DMS114 treated with DMSO at 0.1 percent for 48 hours (cell line): ENCODE results near the gene DMBT1.
A peak's percentile ranks its signal among the peaks of the same experiment; 100 is the strongest.

Experiments used
- DNase-seq: peaks from one replicate; lab custom pipeline; 2025; ENCODE audit not compliant: unreplicated experiment; lab: John Stamatoyannopoulos, UW

Gene DMBT1

DNA sequence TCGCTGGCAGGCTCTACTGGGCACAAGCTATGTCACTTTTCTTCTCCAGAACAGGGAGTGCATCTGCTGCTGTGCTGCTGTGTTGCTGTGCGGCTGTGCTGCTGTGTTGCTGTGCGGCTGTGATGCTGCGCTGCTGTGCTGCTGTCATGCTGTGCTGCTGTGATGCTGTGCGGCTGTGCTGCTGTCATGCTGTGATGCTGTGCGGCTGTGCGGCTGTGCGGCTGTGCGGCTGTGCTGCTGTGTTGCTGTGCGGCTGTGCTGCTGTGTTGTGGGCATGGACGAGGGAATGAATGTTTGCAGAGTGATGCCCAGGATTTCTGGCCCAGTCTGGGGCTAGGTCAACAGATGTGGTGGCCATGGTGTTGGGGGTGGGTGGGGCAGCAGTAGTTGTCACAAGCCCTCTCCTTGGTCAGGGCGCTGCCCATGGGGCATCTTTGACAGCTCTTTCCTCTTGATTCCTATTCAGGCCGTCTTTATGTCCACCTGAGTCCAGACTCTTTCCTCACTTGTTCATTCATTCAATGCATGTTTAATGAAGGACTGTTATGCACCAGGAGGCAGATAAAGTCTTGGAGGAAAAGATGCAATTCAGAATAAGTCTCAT is 83.5 kb downstream of the DMBT1 start:
- no peak for DNase-seq

DNA sequence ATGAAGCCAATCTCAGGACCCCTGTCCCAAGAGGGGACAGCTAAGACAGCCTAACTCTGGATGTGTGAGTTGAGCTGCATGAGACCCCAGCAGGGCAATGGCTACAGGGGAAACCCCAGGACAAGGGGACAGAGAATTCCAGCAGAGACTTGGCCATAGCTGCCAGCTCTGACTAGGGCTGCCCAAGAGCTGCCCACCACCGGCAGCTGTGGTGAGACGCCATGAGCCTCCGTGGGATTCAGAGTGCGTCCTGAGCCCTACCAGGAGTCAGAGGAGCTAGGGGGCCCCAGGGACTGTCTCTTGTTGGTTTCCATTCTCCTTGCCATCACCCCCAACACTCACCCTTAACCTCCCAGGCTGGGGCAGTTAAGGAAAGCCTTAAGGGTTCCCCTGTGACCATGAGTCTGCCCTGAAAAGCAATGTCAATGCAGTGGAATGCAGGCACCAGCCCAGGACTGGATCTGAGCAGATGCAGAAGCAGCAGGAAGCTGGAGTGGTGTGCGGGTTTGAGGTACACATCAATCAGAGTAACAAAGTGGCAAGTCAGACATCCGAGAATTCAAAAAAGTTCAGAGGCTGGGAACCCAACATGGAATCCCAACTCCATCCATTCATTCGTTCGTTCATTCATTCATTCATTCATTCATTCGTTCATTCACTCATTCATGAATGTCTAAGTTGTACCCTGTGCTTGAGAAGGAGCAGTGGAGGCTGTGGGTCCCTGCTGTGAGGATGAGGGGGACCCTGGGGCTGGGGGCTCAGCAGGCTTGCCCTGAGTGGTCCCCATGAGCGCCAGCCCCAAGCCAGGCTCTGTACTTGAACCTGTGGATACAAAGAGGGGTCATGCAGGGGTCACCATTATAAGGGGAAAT is 86.2 kb downstream of the DMBT1 start:
- DNase-seq: no peak

DNA sequence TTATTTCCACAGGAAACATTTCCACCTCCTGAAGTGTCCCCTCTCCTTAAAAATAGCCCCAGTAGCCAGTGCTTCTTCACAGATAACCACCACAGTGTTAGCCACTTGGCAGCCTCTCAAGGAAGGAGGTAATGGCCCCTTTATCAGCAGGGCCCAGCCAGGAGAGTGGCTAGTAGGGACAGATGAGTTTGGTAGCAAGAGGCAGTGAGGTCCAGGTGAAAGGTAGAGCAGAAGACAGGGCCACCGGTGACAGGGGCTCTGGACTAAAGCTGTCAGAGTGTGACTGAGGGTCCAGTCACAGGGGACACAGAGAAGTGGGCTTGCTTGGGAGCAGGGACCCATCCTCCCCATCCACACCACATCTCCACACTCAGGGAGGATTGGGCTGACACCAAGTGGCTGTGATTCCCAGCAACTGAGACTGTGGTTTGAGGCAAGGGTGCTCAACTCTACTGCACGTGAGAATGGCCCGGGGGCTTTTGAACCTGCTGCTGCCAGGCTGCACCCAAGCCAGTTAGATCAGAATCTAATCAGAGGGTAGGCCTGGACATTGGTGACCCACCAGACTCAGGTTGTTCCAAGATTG is 86.9 kb downstream of the DMBT1 start:
- no peak for DNase-seq

- peak; percentile 47 for DNase-seq
These were observed 88.3 kb downstream of the DMBT1 start for GRCh38 chr10:122648599-122649428.

DNA sequence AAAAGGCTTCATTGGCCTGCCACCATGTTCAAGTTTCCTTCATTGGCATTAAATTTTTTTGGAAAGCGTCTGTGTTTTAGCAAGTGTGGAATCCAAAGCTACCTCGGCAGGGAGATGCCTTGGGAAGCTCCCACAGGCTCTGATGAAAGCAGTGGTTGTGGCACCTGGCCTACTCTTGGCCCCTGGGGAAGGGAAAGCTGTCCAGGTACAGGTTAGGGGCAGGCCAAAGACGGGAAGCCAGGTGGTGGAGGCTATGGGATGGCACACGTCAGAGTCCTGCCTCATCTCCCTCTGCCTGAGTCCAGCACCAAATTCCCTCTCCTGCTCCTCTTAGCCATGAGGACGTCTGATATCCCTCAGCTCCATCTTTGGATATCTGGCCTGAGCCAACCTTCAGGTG is 89.3 kb downstream of the DMBT1 start:
- no peak for DNase-seq

GRCh38 chr10:122650331-122650730 is 89.8 kb downstream of the DMBT1 start:
- no peak for DNase-seq

GRCh38 chr10:122655524-122656307 is 95.2 kb downstream of the DMBT1 start:
- DNase-seq: no peak

DNA sequence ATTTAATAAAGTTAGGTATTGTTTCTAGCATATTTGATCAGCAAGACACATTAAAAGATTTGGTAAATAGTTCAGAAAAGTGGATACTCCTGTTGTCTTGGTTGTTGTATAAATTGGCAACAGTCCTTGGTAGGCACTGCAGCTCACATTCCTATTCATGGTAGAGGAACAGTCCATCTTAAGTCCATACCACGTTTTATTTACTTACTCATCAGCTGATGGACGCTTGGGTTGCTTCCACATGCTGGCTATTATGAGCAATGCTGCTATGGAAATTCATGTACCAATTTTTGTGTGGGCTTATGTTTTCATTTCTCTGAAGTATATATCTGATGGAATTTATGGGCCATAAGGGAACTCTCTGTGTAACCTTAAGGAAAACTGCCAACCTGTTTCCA is 95.8 kb downstream of the DMBT1 start:
- DNase-seq: no peak

GRCh38 chr10:122656741-122657140 is 96.2 kb downstream of the DMBT1 start:
- DNase-seq: no peak

DNA sequence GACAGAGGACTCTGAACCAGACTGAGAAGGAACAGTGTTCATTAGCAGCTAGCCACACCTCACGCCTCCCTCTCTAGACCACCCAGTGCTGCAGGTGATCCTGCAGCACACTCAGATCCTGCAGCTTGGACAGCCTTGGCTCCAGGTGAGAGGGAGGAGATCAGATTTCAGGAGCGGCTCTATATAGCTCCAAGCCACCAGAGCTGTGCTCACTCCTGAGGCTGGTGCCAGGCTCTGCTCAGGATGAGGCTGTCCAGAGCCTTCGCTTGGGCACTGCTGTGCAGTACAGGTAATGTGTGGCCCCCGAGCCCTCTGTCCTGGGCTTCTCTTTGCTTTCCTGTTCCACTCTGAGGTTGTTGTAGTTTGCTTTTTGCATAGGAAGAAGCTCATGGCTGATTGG is 96.7 kb downstream of the DMBT1 start:
- no peak for DNase-seq

- DNase-seq: no peak
These were observed 97.2 kb downstream of the DMBT1 start for GRCh38 chr10:122657729-122658128.

DNA sequence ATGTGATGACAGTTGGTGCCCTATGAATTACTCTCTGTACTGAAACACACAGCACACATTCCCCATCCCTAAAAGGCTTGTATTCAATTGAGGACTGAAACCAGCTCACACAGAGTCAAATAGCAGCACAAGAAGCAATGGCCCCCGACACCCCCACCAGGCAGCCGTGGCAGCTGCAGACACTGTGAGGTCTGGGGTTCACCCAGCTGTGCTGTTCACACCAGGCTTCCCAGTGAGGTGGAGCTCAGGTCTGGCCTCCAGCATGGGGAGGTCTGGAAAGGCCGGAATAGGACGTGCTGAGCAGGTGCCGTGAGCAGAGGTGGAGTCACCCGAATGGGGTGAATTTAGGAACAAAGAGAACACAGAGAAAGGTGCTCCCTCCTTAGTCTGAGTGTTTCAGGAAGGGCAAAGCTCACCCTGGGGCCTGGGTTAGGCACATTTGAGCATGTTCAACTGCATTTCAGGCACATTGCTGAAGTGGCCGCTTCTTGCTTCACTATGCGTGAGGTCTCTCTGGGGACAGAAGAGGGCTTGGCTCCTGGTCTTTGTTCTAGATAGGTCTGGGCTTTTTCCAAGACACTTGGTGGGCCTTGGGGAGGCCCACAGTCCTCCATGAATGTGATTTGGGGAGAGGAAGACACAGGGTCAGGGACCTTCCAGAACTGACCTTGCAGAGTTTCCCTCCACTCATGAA is 97.9 kb downstream of the DMBT1 start:
- DNase-seq: no peak

GRCh38 chr10:122659126-122659525 is 98.6 kb downstream of the DMBT1 start:
- DNase-seq: no peak

GRCh38 chr10:122659651-122660050 is 99.1 kb downstream of the DMBT1 start:
- DNase-seq: no peak

- no peak for DNase-seq
These were observed 100.1 kb downstream of the DMBT1 start for GRCh38 chr10:122660696-122661095.

DNA sequence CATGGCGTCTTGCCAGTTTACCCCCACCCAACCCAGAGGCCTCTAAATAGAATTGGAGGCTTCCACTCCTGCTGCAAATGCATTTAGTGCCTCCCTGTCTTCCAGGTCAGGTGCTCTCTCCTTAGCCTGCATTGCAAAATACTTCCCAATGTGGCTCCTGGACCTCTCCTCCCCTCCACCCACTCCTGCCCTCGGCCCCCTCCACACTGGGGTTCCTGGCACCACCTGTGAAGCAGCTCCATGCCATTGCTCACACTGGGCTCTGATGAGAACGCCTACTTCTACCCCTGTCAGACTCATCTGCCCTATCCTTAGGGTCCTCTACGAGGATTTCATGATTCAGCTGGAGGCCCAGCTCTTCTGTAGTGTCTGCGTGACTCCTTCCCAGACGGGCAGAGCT is 101.7 kb downstream of the DMBT1 start:
- no peak for DNase-seq

GRCh38 chr10:122663516-122664130 is 103.1 kb downstream of the DMBT1 start:
- no peak for DNase-seq

DNA sequence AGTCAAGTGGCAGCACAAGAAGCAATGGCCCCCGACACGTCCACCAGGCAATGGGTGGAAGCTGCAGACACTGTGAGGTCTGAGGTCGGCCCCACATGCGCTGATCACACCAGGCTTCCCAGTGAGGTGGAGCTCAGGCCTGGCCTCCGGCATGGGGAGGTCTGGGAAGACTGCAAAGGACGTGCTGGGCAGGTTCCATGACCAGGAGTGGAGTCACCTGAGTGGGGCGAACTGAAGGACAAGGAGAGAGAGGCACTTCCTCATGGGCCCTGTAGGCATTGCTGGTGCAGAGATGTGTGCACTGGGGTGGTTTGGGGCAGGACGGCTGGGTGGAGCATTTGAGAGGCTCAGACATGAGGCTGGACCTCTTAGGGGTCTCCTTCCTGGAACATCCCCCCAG is 103.9 kb downstream of the DMBT1 start:
- no peak for DNase-seq

DNA sequence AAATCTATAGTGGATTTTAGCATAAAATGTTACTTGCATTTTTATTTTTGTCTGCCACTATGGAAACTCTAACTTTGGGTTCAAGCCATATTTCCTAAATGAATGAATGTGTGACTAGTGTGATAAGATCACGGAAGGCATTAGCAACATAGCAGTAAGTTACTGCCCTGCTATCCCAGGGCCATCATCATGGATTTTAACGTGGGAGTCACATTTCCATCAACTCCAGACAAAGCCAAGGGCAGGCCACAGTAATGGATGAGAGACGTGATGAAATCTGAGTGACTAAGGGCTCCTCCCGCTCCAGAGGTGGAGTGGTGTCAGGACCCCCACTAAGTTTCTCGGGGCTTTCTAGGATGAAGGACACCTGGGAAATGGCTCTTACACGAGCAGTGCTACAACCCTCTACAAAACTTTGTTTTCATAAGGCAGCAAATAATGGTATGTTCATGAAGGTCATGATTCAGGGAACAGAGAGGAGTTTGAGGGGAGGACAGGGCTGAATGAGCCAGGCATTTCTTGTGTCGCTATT is 104.8 kb downstream of the DMBT1 start:
- DNase-seq: no peak
